ENCODE results near the gene EDC3.
"Not testable (repeated sequence)": the region's sequence is repeated elsewhere in the genome, so short reads cannot be mapped to it uniquely, and the experiment has no call there.

The EDC3 gene

DNA sequence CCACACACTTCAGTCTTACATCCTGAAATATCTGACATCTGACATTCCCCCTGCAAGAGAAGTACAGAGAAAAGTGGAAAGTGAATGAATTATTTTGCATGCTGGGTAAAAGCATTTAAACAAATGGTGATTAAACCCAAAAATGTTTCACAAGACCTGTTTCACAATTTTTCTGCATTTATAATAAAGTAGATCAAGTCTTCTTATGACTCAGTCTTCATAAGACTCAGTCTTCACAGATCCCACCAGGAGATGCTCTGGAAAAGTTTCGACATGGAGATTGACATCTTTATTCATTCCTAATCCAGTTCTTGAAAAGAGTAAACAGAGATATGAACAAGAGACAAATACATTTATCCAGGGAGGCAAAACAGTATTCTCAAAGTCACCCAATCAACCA, 13.2 kb upstream of the EDC3 start:
- DNase-seq: peak; percentile 73

DNA sequence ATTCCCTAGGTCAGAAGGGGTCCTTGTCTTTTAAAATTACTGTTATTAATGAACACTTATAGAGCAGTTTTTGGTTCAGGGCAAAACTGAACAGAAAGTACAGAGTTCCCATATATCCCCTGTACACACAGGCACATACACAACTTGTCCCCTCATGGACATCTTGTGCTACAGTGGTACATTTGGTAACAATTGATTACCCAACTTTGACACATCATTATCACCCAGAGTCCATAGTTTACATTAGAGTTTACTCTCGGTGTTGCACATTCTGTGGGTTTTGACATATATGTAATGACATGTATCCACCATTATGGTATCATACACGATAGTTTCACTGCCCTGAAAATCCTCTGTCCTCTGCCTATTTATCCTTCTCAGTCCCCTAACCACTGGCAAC, 984 bp upstream of the EDC3 start:
- DNase-seq: no peak

DNA sequence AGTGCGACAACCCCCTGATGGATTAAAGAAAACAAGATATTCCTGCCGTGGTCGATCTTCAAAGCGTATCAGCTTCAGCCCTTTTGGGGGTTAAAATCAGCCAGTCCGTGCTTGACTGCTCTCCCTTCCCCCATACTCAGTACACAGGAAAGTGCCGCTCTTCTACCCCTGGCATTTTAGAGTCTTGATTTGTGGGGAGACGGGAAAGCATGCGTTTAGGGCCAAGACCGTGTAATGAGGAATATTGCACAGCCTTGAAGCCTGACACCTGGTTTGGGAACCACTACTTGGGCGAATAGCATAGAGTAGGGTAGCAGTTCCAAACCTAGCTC, 540 bp upstream of the EDC3 start:
- no peak for DNase-seq

DNA sequence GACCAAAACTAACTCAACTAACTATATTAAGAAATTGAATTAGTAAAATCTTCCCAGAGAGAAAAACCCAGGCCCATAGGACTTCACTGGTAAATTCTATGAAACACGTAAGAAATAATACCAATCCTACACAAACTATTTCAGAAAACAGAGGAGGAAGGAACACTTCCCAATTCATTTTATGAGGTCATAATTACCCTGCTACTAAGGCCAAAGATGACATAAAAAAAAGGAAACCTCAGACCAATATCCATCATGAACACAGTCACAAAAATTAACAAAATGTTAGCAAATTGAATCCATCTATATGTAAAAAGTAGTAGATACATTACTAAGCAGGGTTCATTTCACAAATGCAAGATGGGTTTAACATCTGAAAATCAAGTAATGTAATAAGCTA, 3.5 kb downstream of the EDC3 start:
- DNase-seq: no peak

DNA sequence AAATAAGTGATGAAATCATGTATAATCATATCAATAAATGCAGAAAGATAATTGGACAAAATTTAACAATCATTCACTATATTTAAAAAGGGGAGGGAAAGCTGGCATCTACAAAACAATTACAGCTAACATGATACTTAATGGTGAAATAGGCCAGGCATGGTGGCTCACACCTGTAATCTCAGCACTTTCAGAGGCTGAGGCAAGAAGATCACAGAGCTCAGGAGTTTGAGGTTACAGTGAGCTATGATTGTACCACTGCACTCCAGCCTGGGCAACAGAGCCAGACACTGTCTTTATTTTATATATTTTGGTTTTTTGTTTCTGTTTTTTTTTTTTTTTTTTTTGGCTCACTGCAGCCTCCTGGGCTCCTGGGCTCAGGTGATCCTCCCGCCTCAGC, 12.1 kb downstream of the EDC3 start:
- DNase-seq: no peak

DNA sequence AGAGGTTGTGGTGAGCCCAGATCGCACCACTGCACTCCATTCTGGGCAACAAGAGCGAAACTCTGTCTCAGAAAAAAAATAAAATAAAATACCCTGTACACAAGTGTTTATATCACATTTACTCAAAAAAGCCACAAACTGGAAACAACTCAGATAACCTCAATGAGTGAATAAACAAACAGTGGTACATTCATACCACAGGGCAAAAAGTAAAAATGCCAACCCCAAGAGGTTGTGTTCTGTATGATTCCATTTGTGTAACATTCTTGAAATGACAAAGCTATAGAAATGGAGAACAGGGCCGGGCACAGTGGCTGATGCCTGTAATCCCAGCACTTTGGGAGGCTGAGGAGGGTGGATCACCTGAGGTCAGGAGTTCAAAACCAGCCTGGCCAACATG, 12.9 kb downstream of the EDC3 start:
- DNase-seq: no peak

DNA sequence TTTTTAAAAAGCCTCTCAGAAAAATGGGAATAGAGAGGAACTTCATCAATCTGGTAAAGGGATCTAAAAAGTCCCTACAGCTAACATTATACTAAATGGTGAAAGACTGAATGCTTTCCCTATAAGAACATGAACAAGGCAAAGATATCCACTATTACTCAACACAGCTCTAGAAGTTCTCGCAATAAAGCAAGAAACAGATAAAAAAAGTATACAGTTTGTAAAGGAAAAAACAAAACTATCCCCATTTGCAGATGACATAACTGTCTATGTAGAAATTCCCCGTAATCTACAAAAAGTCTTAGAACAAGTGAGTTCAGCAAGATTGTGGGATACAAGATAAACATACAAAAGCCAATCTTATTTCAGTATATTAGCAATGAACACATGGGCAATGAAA, 15.4 kb downstream of the EDC3 start:
- no peak for DNase-seq

DNA sequence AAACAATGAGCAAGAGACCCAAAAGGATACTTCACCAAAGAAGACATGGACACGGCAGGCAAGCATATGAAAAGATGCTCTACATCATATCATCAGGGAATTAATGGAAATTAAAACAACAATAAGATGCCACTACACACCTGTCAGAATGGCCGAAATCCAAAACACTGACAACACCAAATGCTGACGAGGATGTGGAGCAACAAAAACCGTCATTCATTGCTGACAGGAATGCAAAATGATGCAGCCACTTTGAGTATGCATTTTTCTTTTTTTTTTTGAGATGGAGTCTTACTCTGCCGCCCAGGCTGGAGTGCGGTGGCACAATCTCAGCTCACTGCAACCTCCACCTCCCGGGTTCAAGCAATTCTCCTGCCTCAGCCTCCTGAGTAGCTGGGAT, 19.0 kb downstream of the EDC3 start:
- DNase-seq: no peak

DNA sequence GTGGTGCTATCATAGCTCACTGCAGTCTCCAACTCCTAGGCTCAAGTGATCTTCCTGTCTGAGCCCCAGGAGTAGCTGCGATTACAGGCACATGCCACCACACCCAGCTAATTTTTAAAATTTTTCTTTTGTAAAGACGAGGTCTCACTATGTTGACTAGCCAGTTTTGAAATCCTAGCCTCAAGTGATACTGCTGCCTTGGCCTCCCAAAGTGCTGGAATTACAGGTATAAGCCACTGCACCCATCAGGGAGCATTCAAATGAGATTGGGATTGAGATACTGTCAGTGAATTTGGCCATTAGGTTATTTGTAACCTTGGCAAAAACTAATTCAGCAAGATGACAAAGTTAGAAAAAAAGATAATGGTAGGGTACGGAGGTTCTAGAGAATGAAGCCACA, 21.7 kb downstream of the EDC3 start:
- no peak for DNase-seq

DNA sequence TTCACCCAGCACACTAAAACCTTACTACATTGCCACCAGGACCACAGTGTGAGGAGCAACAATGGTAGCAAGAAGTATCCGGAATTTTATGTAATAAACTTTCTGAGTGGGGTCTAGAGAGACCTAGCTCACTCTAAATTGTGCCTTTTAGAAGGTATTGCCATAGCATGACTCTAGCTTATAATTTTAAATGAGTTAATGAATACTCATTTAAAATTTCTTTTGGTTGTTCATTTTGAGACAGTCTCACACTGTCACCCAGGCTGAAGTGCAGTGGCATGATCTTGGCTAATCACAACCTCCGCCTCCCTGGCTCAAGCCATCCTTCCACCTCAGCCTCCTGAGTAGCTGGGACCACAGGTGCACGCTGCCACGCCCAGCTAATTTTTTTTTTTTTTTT, 26.2 kb downstream of the EDC3 start:
- DNase-seq: no peak

DNA sequence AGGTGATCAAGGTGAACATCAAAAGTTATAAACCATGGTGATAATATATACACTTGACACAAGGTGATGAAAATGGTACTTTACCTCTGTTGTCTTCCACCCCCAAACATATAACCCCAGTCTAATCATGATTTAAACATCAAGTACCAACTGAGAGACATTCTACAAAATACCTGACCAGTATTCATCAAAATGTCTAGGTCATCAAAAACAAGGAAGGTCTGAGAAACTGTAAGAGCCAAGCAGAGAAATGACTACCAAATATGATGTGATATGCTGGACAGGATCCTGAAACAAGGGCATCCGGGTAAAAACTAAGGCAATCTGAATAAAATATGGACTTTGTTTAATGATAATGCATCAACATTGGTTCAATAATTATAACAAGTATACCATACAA, 27.8 kb downstream of the EDC3 start:
- DNase-seq: no peak

DNA sequence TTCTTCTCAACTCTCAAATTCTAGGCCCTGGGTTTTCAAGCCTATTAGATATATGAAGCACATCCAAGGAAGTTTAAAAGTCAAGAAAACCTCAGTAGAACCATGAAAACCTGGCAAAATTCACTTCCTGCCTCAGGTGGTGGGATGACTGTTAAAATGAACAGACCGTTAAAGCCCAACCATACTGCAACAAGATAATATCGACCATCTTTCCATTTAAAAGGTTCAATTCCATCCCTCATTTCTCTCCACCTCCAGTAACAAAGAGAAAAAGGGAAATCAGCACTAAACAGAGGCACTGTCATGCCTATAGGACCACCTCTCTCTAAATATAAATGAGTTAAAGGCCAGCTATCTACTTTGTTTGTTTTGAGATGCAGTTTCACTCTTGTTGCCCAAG, 31.2 kb downstream of the EDC3 start:
- no peak for DNase-seq

DNA sequence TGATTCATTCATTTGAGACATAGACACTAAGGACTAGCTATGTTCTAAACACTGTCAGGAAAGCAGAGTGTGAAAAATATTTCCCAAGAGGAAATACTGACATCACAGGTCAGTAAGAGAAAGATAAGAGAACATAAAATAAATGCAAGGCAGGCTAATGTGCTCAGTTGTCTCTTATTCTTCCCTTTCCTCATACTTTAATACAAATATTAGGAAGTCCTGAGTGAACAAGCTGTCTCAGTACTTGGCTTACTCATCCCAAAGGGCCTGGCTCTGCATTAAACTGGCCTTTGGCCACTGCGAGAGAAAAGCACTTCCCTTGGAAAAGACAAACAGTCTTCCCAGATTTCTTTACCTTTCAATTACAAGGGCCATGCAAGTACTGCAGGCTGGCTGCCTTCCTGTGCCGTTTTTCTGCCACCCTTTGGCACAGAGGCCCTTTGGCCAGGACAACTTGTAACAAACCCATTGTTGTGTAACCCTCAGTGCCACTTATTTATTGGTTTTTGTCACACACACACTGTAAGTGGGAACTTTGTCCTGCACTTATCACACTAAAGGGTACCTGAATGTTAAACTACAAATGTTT, 31.7 kb downstream of the EDC3 start:
- DNase-seq: peak; percentile 23

DNA sequence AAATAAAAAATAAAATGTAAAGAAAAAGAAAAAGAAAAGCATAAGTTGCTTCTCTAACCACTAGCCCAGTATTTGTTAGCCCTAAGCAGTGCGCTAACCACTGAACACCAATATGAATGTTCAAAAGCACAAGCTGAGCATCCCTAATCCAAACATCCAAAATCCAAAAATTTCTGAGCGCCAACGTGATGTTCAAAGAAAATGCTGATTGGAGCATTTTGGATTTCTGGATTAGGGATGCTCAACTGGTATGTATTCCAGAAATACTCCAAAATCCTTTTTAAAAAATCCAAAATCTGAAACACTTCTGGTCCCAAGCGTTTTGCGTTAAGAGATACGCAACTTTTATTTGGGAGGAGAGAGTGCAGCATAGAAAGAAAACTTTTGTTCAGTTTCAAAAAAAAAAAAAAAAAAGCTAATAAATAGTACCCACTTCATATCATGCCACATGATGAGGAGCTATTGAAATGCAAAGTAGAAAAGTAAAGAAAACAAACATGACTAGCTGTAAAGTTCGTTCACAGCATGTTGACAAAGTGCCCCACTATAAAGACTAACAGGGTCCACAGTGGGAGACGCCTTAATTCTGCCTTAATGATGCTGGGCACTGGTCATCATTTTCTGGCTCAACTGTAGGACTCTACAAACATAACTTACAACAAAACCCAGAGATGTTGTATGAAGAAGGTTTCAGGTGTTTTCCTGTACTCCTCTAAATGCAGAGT, 32.4 kb downstream of the EDC3 start:
- no peak for DNase-seq

DNA sequence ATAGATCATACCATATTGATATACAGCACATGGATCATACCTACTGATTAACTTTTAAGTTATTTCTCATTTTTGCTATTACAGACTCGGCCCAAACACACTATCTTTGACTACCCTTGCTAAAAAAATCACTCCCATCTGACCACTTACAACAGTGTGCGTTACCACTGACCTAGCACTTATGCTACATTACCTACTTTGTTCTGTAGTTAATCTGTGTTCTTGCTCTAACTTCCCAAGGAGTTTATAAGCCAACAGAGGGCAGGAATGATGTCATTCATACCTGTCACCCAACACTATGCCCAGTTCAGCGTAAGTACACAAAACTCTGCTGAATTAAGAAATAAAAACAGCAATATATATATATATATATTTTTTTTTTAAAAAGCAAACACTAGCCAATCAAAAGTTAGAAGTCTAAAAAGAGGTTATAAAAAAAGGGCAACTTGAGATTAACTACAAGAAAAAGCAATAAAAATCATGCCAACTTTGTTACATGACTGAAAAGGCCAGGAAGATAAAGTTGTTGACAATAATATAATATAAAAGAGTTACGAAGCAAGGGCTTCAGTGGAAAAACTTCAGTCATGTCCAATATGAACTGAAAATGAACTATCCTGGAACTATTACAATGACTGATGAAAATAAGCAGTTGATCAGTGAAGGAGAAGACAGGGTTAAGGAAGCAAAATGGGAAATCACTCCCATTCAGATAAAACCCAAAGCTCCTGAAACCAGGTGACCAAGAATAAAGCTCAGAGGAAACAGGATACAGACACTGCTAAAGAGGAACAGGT, 33.6 kb downstream of the EDC3 start:
- no peak for DNase-seq

DNA sequence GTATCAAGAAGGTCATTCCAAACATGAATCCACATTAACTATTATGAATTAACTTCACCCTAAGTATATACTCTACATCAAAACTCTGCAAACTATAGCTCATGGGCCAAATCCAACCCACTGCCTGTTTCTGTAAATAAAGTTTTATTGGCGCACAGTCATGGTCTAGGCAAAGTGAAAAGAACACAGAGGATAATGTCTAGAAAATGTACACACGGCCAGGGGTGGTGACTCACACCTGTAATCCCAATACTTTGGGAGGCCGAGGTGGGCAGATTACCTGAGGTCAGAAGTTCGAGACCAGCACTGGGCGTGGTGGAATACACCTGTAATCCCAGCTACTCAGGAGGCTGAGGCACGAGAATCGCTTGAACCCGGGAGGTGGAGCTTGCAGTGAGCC, 34.5 kb downstream of the EDC3 start:
- DNase-seq: not testable (repeated sequence)

DNA sequence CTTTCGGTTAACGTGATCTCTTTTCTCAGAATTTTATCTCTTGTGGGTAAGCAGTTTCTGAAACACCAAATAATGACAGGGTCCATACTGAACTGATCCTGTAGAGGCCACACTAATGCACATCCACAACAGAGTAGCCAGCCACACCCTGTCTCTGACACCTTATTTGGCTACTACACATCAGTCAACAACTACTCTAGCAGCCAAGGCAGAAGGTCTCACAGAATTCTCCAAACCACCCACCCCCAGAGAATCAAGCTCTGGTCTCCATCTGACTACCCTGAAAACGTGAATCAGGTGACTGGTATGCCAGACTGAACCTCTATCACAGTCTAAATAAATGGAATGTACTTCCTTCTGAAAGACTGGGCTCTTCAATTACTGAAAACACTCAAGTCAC, 38.0 kb downstream of the EDC3 start:
- peak; percentile 9 for DNase-seq

DNA sequence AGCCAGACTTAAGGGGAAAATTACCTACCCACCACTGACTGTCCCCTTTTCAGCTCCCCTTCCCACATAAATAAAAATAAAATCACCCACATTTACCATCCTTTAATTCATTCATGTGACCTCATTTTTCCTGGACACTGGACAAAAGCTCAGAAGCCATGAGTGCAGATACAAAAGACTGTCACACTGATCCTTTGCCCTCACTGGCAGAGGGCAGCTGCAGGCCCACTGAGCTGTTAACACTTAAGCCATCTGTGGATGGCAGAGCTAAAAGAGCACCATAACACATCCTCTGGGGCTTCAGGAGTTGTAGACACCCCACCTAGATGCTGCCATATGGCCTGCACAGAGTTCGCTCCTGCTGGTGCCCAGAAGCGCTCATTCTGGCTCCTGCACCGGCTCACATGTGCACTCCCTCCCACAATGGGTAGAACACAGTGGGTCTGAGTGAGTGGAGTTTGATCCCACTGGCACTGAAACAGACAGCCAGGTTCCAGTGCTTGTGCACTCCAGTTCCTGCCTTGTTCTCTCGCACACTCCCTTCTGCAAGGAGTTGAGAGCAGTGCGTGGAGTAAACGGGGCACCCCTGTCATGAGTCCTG, 38.8 kb downstream of the EDC3 start:
- DNase-seq: no peak

DNA sequence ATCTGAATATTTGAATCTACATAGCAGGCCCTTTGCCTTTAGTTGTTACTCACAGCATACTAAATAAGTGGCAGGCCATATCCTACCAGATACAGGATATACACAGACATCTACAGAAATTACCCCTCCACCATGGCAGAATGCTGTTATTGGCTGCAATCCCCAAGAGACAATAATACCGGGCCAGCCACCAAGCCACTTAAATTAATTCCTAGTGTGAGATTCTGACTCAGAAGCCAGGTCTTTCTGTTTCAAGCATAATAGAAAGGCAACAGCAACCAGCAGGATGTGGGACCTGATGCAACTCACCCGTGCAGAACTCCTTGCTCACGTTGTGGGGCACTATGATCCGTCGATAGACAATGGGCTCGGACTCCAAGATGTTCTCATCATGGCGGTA, 40.4 kb downstream of the EDC3 start:
- no peak for DNase-seq

DNA sequence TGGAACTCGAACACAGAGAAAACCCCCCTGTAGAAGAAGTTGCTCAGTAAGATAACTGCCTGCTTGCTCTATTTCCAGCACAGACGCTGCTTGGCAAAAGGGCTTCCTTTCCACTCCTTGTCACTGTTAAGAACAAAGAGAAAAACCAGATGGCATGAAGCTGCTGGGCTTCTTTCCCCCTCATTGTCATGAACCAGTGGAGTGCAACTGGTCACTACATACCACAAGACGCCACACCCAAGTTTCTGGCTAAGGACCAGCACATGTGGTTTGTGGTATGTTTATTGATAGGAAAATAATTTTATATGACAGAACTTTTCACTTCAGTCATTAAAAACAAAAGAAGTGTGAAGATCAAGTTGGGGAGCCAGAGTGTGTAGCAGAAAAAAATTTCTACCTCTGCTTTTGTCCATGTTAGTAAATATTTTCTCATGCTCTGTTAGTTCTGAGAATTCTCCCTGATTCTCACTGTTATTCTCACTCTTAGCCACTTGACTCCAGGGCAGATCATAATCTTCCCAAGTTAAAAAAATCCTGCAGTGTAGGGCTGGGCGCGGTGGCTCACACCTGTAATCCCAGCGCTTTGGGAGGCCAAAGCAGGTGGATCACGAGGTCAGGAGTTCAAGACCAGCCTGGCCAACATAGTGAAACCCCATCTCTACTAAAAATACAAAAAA, 42.3 kb downstream of the EDC3 start:
- peak; percentile 75 for DNase-seq

DNA sequence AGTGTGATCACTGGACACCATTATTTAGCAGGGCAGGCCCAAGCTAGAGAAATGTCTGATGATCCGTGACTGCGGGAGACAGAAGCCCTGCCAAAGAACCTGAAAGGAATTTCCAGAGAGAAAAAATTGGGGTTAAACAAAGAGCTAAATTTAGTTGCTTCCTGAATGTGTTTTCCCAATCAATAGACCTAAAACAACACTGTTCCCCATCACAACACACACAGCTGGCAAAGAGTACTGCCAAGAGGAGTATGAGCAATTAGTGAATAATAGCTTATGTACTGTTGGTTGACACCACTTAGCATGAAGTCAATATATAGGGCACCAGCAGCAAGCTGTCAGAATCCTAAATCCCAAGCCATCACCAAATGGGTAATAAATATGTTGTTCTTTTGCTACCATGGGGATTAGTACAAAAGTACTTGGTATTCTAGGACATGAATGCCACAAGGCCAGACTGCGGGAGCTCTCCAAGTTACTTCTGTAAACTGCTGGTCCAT, 44.5 kb downstream of the EDC3 start:
- DNase-seq: peak; percentile 86

DNA sequence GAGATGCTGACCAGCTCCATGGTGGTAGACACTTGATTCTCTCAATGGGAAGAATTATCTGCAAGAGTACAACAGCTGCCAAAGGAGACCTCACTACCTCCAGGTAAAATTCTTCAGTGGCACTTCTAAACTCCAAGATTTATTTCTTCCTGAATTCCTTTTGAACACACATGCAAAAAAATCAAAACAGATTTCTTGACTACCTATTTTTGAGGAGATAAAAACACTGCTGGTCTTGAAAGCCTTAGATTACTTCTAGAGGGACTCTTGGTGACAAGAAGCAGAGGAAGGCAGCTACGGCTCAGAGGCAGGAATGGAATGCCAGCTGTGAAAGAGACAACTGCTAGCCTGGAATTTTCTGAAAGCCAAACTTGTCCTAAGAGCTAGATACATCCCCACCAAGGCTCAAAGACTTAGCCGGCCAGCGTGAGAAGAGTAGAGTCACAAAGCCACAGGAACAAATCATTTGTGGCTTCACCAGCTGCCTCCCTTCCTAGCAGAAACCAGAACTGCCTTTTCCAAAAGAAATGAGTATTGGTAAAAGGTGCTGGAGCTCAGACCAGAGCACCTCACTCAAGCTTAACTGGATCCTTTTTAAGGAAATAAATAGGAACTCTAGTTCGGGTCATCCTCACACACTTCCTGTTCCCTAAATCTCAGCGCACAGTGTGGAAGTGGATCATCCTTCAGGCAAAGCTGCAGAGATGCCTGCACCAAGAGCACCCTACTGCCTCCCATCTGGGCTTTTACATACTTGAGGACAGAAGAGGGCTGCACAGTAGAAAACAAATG, 47.6 kb downstream of the EDC3 start:
- DNase-seq: no peak

Data from HCEC 1CT (cell line).